GM20000 (cell line): ENCODE results near the gene NRDE2.
A peak's percentile ranks its signal among the peaks of the same experiment; 100 is the strongest.

Experiments
- DNase-seq: peaks from one replicate; pipeline ENCODE4 v3.0.0; 2012; ENCODE audit warnings: low spot score
- CTCF ChIP-seq: IDR thresholded peaks from 2 replicates; pipeline ENCODE4 v1.5.1; 2012; ENCODE audit warnings: mild to moderate bottlenecking, control low read depth; ENCODE audit errors: extremely low read depth, missing control alignments

The NRDE2 gene

GRCh38 chr14:90291699-90292098, 40.0 kb downstream of the NRDE2 start:
- DNase-seq = no peak
- no peak for TF ChIP-seq CTCF

GRCh38 chr14:90290337-90291011, 41.3 kb downstream of the NRDE2 start:
- DNase-seq = no peak

GRCh38 chr14:90288651-90289355, 42.9 kb downstream of the NRDE2 start:
- peak; percentile 48 for DNase-seq
- TF ChIP-seq CTCF = no peak

More at GRCh38 chr14:90290337-90291011, 41.3 kb downstream of the NRDE2 start:
- no peak for TF ChIP-seq CTCF

DNA sequence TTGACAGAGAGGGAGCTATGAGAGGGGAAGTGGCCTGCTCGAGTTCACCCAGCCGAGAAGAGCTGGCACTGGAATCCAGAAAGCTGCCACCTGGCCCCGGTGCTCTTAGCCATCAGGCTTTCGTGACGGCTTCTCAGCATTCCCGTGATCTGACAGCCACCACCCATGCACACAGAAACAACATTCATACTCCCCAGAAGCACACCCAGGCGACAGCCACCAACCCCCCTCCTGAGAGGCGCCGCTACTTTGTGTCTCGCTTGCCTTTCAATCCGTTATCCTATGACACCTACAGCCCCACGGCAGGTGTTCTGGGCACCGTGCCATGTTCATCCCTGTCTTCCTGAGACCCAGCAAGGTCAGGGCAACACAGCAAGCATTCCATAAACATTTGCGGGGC, 44.0 kb downstream of the NRDE2 start:
- no peak for TF ChIP-seq CTCF
- no peak for DNase-seq

DNA sequence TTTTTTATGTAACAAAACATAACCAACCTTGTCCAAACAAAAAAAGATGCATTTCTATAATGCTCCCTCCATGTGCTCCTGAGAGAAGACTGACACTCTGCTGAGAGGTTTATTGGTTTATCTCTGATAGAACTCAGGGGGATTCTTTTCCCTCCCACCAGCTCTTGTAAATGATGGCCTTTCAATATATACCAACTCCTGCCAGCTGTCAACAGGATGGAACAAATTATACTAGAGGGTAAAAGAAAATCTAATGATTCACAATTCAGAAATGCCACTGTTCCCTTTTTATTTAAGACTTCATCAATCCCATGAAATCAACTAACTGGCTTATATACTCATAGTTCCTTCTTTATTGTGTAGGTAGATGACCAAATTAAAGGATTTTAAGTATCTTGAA, 50.0 kb downstream of the NRDE2 start:
- DNase-seq = no peak
- TF ChIP-seq CTCF = no peak

DNA sequence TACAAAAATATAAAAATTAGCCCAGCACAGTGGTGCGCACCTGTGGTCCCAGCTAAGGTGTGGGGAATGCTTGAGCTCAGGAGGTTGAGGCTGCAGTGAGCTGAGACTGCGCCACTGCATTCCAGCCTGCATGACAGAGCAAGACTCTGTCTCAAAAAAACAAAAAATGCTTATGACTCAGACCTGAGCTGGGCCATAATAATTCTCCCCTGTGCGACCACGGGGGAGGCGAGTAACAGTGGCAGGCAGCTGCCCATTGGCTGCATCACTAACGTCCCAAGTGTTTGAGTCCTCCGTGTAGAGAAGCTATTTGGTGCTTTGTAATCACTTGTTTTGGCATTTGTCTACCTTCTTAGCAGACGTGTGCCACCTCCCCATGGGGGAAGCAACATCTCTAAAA, 50.5 kb downstream of the NRDE2 start:
- DNase-seq = no peak
- TF ChIP-seq CTCF = no peak

GRCh38 chr14:90280096-90280495, 51.6 kb downstream of the NRDE2 start:
- no peak for DNase-seq

More at GRCh38 chr14:90280096-90280495, 51.6 kb downstream of the NRDE2 start:
- no peak for TF ChIP-seq CTCF
